H1 (cell line): Measurements from ENCODE around the gene RGS7BP.

Source experiments
- ATF3 ChIP-seq: IDR thresholded peaks from 2 replicates; pipeline ENCODE4 v1.6.1; 2011; ENCODE audit warnings: low read depth, mild to moderate bottlenecking, low read length; ENCODE audit not compliant: insufficient read depth
- CHD2 ChIP-seq: IDR thresholded peaks from 2 replicates; pipeline ENCODE4 v1.6.1; 2012; ENCODE audit warnings: low read length, improper control_type of control experiment
- EP300 ChIP-seq, 2 experiments: IDR thresholded peaks; 1 replicate in 1 of 2; 2 replicates in 1 of 2; pipeline ENCODE4 v1.6.1; 2011 to 2012; ENCODE audit warnings: low read depth in 2 of 2, low read length in 2 of 2, mild to moderate bottlenecking in 2 of 2, borderline replicate concordance in 1 of 2, inconsistent platforms in 1 of 2, moderate library complexity in 1 of 2
- EZH2 ChIP-seq: fragments of 200-600 bp; sonication (generic); IDR thresholded peaks from 2 replicates; pipeline ENCODE4 v1.7.1; 2012; ENCODE audit warnings: low read depth, mild to moderate bottlenecking, moderate library complexity, low read length, inconsistent platforms; ENCODE audit not compliant: severe bottlenecking
- JUND ChIP-seq: IDR thresholded peaks from 2 replicates; pipeline ENCODE4 v1.6.1; 2011; ENCODE audit warnings: mild to moderate bottlenecking, improper control_type of control experiment, low read length
- MAFK ChIP-seq: IDR thresholded peaks from 2 replicates; pipeline ENCODE4 v1.6.1; 2012; ENCODE audit warnings: low read depth, mild to moderate bottlenecking, improper control_type of control experiment, low read length
- NANOG ChIP-seq: IDR thresholded peaks from 2 replicates; pipeline ENCODE4 v1.6.1; 2011; ENCODE audit warnings: low read length, low read depth, mild to moderate bottlenecking, inconsistent platforms; ENCODE audit not compliant: insufficient read depth, poor library complexity, severe bottlenecking
- POLR2A ChIP-seq, 2 experiments: IDR thresholded peaks; 1 replicate in 1 of 2; 2 replicates in 1 of 2; pipeline ENCODE4 v1.6.1; 2011; ENCODE audit warnings: low read depth in 2 of 2, low read length in 2 of 2, mild to moderate bottlenecking in 2 of 2; ENCODE audit errors: control extremely low read depth in 1 of 2
- RAD21 ChIP-seq, 2 experiments: IDR thresholded peaks in 1 of 2; conservative IDR thresholded peaks in 1 of 2; 2 replicates each; pipeline ENCODE4 v1.6.1; 2011; ENCODE audit warnings: low read depth in 2 of 2, low read length in 2 of 2, improper control_type of control experiment in 1 of 2, inconsistent platforms in 1 of 2, mild to moderate bottlenecking in 1 of 2, moderate library complexity in 1 of 2
- SIN3A ChIP-seq, 2 experiments: IDR thresholded peaks in 1 of 2; conservative IDR thresholded peaks in 1 of 2; 2 replicates each; pipeline ENCODE4 v1.6.1; 2011 to 2012; ENCODE audit warnings: low read length in 2 of 2, improper control_type of control experiment in 1 of 2, low read depth in 1 of 2, mild to moderate bottlenecking in 1 of 2
- SUZ12 ChIP-seq: fragments of 200-600 bp; sonication (generic); IDR thresholded peaks from 2 replicates; pipeline ENCODE4 v1.6.1; 2012; ENCODE audit warnings: mild to moderate bottlenecking, inconsistent platforms, low read length, moderate library complexity, mixed read lengths
- TCF12 ChIP-seq: IDR thresholded peaks from 2 replicates; pipeline ENCODE4 v1.6.1; 2011; ENCODE audit warnings: low read depth, mild to moderate bottlenecking, low read length
- YY1 ChIP-seq: IDR thresholded peaks from 2 replicates; pipeline ENCODE4 v1.6.1; 2011; ENCODE audit warnings: low read depth, mild to moderate bottlenecking, low read length
- TF ChIP-seq, protein P1 (sequence below), 3 experiments: IDR thresholded peaks; 1 replicate in 2 of 3; 2 replicates in 1 of 3; pipeline versions ENCODE4 v1.5.1 to v1.6.1; 2011; ENCODE audit warnings: low read length in 3 of 3, mild to moderate bottlenecking in 3 of 3, inconsistent platforms in 2 of 3, low read depth in 1 of 3, moderate library complexity in 1 of 3; ENCODE audit not compliant: insufficient read depth in 1 of 3; ENCODE audit errors: control extremely low read depth in 1 of 3

DNA sequence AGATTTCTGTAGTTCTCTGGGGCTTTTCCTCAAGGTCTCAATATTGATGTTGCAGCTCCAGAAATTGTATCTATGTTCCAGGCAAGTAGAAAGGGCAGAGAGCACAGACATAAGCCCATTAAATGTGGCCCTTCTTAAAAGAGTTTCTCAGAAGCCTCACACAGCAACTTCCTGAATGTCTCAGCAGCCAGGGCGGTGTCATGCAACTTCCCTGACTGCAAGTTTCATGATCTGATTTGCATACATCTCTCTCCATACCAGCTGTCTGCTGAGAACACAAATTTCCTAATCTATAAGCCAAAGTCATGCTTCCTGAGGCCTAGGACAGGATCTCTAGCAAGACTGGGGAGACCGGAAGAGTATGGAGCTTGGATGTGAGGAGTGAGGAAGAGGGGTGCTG lies 13.0 kb downstream of the RGS7BP start:
- no peak for TF ChIP-seq POLR2A (IDR thresholded peaks at IDR 0.05; ENCODE audit: control extremely low read depth in 1 of 2, low read depth in 2 of 2, low read length in 2 of 2)
- TF ChIP-seq RAD21 (IDR thresholded peaks at IDR 0.05 in 1 of 2, conservative IDR thresholded peaks at IDR 0.05 in 1 of 2; ENCODE audit: low read depth in 2 of 2, low read length in 2 of 2), result no peak
- no peak for TF ChIP-seq EP300 (IDR thresholded peaks at IDR 0.05; ENCODE audit: borderline replicate concordance in 1 of 2, low read depth in 2 of 2, low read length in 2 of 2)
- TF ChIP-seq SUZ12, result no peak
- TF ChIP-seq NANOG, result no peak
- TF ChIP-seq, protein P1, sequence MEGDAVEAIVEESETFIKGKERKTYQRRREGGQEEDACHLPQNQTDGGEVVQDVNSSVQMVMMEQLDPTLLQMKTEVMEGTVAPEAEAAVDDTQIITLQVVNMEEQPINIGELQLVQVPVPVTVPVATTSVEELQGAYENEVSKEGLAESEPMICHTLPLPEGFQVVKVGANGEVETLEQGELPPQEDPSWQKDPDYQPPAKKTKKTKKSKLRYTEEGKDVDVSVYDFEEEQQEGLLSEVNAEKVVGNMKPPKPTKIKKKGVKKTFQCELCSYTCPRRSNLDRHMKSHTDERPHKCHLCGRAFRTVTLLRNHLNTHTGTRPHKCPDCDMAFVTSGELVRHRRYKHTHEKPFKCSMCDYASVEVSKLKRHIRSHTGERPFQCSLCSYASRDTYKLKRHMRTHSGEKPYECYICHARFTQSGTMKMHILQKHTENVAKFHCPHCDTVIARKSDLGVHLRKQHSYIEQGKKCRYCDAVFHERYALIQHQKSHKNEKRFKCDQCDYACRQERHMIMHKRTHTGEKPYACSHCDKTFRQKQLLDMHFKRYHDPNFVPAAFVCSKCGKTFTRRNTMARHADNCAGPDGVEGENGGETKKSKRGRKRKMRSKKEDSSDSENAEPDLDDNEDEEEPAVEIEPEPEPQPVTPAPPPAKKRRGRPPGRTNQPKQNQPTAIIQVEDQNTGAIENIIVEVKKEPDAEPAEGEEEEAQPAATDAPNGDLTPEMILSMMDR (IDR thresholded peaks at IDR 0.05; ENCODE audit: control extremely low read depth in 1 of 3, insufficient read depth in 1 of 3, low read depth in 1 of 3, low read length in 3 of 3), result no peak
- TF ChIP-seq ATF3, result no peak
- TF ChIP-seq SIN3A (conservative IDR thresholded peaks at IDR 0.05 in 1 of 2, IDR thresholded peaks at IDR 0.05 in 1 of 2; ENCODE audit: low read depth in 1 of 2, low read length in 2 of 2), result no peak
- no peak for TF ChIP-seq TCF12
- no peak for TF ChIP-seq EZH2
- no peak for TF ChIP-seq YY1
- TF ChIP-seq JUND, result no peak
- no peak for TF ChIP-seq MAFK
- TF ChIP-seq CHD2, result no peak
